Activated B cell treated with CpG ODN at 0.5 μM for 24 hours (primary cell): Measurements from ENCODE around the gene TNRC6B. TPM values are rescaled to one million over a fixed set of nuclear protein-coding genes. Genes with fewer than 3 reads are reported as not detected.
A peak's percentile ranks its signal among the peaks of the same experiment; 100 is the strongest.

ENCODE experiments used
- ATAC-seq: fragments of 200-7000 bp; cut with Tn5 transposase; one replicate; pipeline ENCODE4 v1.10.0; 2021; ENCODE audit warnings: low read depth, mild to moderate bottlenecking, moderate library complexity
- CTCF ChIA-PET: fragments of 350-600 bp; sonication (Branson Sonifier 250); formaldehyde crosslinking; loops from one replicate; lab custom pipeline; 2021; ENCODE audit warnings: antibody characterized with exemption; lab: Charles Lee
- POLR2A ChIA-PET: fragments of 350-600 bp; sonication (Branson Sonifier 250); formaldehyde crosslinking; loops from one replicate; lab custom pipeline; 2021; ENCODE audit warnings: antibody characterized with exemption; lab: Charles Lee
- DNase-seq: peaks from one replicate; pipeline ENCODE4 v3.0.0; 2022
- H3K27ac Mint-ChIP-seq: one replicate; pipeline ENCODE4 v1.8.0; 2020; ENCODE audit warnings: mixed read lengths
- H3K27me3 Mint-ChIP-seq: one replicate; pipeline ENCODE4 v1.8.0; 2021; ENCODE audit warnings: mixed read lengths
- H3K36me3 Mint-ChIP-seq: one replicate; pipeline ENCODE4 v1.8.0; 2021; ENCODE audit warnings: low read depth, mixed read lengths
- H3K4me1 Mint-ChIP-seq: one replicate; pipeline ENCODE4 v1.8.0; 2021; ENCODE audit warnings: mixed read lengths
- H3K4me3 Mint-ChIP-seq: one replicate; pipeline ENCODE4 v1.8.0; 2020; ENCODE audit warnings: mild to moderate bottlenecking, mixed read lengths
- H3K9me3 Mint-ChIP-seq: one replicate; pipeline ENCODE4 v1.8.0; 2020; ENCODE audit warnings: mixed read lengths
- intact Hi-C: fragments of 100-400 bp; cut with micrococcal nuclease; formaldehyde crosslinking; loops from one replicate; pipeline ENCODE4 v1.15.1; 2024
- total RNA-seq: library from RNA; stranded (reverse); gene quantifications from 2 replicates; pipeline ENCODE4 v1.2.3, GENCODE V29; 2022
- TF ChIP-seq, protein P1 (sequence below): fragments of 200-600 bp; IDR thresholded peaks from one replicate; pipeline ENCODE4 v1.8.0; 2022; ENCODE audit warnings: antibody characterized with exemption, mild to moderate bottlenecking

The TNRC6B gene
- total RNA-seq, 1 donor from 2014 or later, result 95.2 TPM

DNA sequence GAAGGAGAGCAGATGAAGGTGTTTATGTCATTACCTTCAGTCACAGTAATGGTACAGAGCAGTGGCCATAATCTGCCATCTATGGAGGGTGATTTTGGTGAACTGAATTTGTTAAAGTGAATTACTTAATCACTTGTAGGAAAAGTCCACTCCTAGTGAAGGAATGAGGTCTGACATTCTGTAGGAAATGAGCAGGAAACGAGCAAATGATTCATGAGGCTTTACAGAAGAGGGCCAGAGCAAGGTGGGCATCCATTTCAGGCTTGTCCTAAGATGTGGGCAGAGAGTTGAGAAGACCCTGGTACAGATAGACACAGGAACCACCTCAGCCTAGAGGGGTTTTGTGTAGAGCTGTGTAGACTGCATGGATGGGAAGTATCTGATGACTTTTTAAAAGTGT is 186.7 kb downstream of the TNRC6B start:
- intact Hi-C loops, result no loop called here
- no peaks in the 10 kb centered on the region for H3K9me3 Mint-ChIP-seq
- no peak for ATAC-seq
- no peak for DNase-seq
- H3K27me3 Mint-ChIP-seq, result no peaks in the 10 kb centered on the region
- TF ChIP-seq, protein P1, sequence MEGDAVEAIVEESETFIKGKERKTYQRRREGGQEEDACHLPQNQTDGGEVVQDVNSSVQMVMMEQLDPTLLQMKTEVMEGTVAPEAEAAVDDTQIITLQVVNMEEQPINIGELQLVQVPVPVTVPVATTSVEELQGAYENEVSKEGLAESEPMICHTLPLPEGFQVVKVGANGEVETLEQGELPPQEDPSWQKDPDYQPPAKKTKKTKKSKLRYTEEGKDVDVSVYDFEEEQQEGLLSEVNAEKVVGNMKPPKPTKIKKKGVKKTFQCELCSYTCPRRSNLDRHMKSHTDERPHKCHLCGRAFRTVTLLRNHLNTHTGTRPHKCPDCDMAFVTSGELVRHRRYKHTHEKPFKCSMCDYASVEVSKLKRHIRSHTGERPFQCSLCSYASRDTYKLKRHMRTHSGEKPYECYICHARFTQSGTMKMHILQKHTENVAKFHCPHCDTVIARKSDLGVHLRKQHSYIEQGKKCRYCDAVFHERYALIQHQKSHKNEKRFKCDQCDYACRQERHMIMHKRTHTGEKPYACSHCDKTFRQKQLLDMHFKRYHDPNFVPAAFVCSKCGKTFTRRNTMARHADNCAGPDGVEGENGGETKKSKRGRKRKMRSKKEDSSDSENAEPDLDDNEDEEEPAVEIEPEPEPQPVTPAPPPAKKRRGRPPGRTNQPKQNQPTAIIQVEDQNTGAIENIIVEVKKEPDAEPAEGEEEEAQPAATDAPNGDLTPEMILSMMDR, result no peak
- ChIA-PET POLR2A (no interaction called here), CTCF (no interaction called here)
- no peak overlapping the region for H3K27ac Mint-ChIP-seq
- H3K4me1 Mint-ChIP-seq, result no peaks in the 10 kb centered on the region
- H3K4me3 Mint-ChIP-seq, result no peak overlapping the region
- peaks cover 92% of the 10 kb centered on the region for H3K36me3 Mint-ChIP-seq

- ChIA-PET CTCF (interaction anchor here (0.5 to 1.7 kb wide), 3 partner anchors 20 to 280 kb away, joined by 3 to 5 read pairs (median 3); no protein-coding TSS in a partner anchor), POLR2A (no interaction called here)
- Mint-ChIP-seq H3K4me3 (no peak overlapping the region), H3K4me1 (peaks cover 5% of the 10 kb centered on the region), H3K9me3 (no peaks in the 10 kb centered on the region), H3K27ac (peak overlapping the region; percentile 8), H3K36me3 (peaks cover 78% of the 10 kb centered on the region), H3K27me3 (no peaks in the 10 kb centered on the region)
- TF ChIP-seq, protein P1, result no peak
- no peak for ATAC-seq
- DNase-seq, result no peak
- intact Hi-C loops, result no loop called here
Measured at GRCh38 chr22:40366068-40366467, 188.3 kb downstream of the TNRC6B start.

DNA sequence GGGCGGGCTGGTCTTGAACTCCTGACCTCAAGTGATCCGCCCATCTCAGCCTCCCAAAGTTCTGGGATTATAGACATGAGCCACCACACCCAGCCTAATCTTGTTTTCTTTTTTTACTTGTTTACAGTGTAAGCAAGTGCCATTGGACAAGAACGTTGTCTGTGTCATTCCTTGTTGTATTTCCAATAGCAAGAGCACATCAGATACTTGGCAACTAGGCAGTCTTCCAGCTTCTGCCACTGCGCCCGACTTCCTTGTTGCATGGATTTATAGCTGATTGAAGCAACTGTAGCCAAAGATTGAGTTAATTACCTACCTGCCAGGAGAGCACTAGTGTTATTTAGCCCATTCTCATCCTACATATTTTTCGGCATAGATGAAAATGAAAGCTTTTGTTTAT is 189.6 kb downstream of the TNRC6B start:
- TF ChIP-seq, protein P1, result no peak
- H3K27me3 Mint-ChIP-seq, result no peaks in the 10 kb centered on the region
- H3K9me3 Mint-ChIP-seq, result no peaks in the 10 kb centered on the region
- H3K27ac Mint-ChIP-seq, result peak overlapping the region; percentile 2
- peaks cover 68% of the 10 kb centered on the region for H3K36me3 Mint-ChIP-seq
- CTCF ChIA-PET, result no interaction called here
- ATAC-seq, result no peak
- H3K4me3 Mint-ChIP-seq, result no peak overlapping the region
- intact Hi-C loops, result no loop called here
- POLR2A ChIA-PET, result interaction anchor here (0.6 kb wide), 1 partner anchor 61 kb away, joined by 3 read pairs; no protein-coding TSS in a partner anchor
- peaks cover 14% of the 10 kb centered on the region for H3K4me1 Mint-ChIP-seq
- DNase-seq, result no peak

DNA sequence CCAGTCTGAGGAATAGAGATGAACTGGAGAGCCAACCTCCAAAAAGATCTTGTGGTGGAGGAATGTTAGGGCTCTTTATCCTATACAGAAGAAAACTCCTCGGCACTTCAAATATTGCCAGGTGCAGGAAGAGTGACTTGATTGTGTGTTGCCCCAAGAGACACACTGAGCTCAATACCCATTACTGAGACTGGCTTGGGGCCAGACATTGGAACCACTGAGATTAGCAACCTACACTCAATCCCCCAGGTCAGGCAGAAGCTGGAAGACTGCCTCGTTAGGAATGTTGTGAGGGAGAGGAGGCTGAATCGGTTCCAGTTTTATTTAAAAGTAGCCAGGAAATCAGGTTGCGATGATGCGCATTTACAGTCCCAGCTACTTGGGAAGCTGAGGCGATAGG is 190.3 kb downstream of the TNRC6B start:
- H3K36me3 Mint-ChIP-seq, result peaks cover 65% of the 10 kb centered on the region
- ChIA-PET POLR2A (interaction anchor here (0.6 kb wide), 1 partner anchor 19 kb away, joined by 4 read pairs; no protein-coding TSS in a partner anchor), CTCF (no interaction called here)
- H3K27me3 Mint-ChIP-seq, result no peaks in the 10 kb centered on the region
- H3K9me3 Mint-ChIP-seq, result no peaks in the 10 kb centered on the region
- H3K4me1 Mint-ChIP-seq, result peaks cover 21% of the 10 kb centered on the region
- no peak for ATAC-seq
- no peak overlapping the region for H3K27ac Mint-ChIP-seq
- H3K4me3 Mint-ChIP-seq, result no peak overlapping the region
- intact Hi-C loops, result no loop called here
- no peak for DNase-seq
- TF ChIP-seq, protein P1, result no peak

GRCh38 chr22:40368836-40369235 is 191.1 kb downstream of the TNRC6B start:
- no peaks in the 10 kb centered on the region for H3K9me3 Mint-ChIP-seq
- ChIA-PET CTCF (no interaction called here), POLR2A (interaction anchor here (0.6 kb wide), 1 partner anchor 19 kb away, joined by 4 read pairs; no protein-coding TSS in a partner anchor)
- TF ChIP-seq, protein P1, result no peak
- H3K27me3 Mint-ChIP-seq, result no peaks in the 10 kb centered on the region
- peaks cover 27% of the 10 kb centered on the region for H3K4me1 Mint-ChIP-seq
- intact Hi-C loops, result no loop called here
- H3K4me3 Mint-ChIP-seq, result no peak overlapping the region
- H3K27ac Mint-ChIP-seq, result no peak overlapping the region
- peaks cover 62% of the 10 kb centered on the region for H3K36me3 Mint-ChIP-seq
- DNase-seq (no peak), ATAC-seq (no peak)
